GM12878 (cell line): ENCODE data around the gene PLVAP.

ENCODE experiments used
- CEBPB ChIP-seq, 2 experiments: fragments of 150-350 bp in 1 of 2; IDR thresholded peaks; 2 replicates each; pipeline ENCODE4 v1.6.1; 2012 to 2014; ENCODE audit warnings: low read depth in 2 of 2, low read length in 2 of 2, borderline replicate concordance in 1 of 2, inconsistent platforms in 1 of 2
- ESRRA ChIP-seq: IDR thresholded peaks from 2 replicates; pipeline ENCODE4 v1.6.1; 2012; ENCODE audit warnings: mild to moderate bottlenecking, low read length, improper control_type of control experiment
- FOXM1 ChIP-seq: IDR thresholded peaks from 2 replicates; pipeline ENCODE4 v1.6.1; 2012; ENCODE audit warnings: low read depth, mild to moderate bottlenecking, inconsistent platforms, low read length, moderate library complexity
- NBN ChIP-seq: fragments of 450-650 bp; IDR thresholded peaks from 2 replicates; pipeline ENCODE4 v1.6.1; 2016
- PAX5 ChIP-seq: IDR thresholded peaks from 2 replicates; pipeline ENCODE4 v1.6.1; 2011; ENCODE audit warnings: low read depth, low read length, borderline replicate concordance
- TARDBP ChIP-seq: IDR thresholded peaks from 2 replicates; pipeline ENCODE4 v1.6.1; 2016; ENCODE audit warnings: borderline replicate concordance
- ZZZ3 ChIP-seq: IDR thresholded peaks from 2 replicates; pipeline ENCODE4 v1.6.1; 2011; ENCODE audit warnings: low read depth; ENCODE audit not compliant: control insufficient read depth, insufficient read length
- TF ChIP-seq, protein P1 (sequence below), 3 experiments: IDR thresholded peaks in 2 of 3; conservative IDR thresholded peaks in 1 of 3; 2 replicates each; pipeline ENCODE4 v1.5.1; 2011; ENCODE audit warnings: low read depth in 3 of 3, low read length in 3 of 3, mild to moderate bottlenecking in 3 of 3, control low read depth in 2 of 3, moderate library complexity in 2 of 3, inconsistent platforms in 1 of 3, mixed read lengths in 1 of 3; ENCODE audit not compliant: control insufficient read depth in 2 of 3, insufficient read depth in 1 of 3; ENCODE audit errors: extremely low read depth in 1 of 3

DNA sequence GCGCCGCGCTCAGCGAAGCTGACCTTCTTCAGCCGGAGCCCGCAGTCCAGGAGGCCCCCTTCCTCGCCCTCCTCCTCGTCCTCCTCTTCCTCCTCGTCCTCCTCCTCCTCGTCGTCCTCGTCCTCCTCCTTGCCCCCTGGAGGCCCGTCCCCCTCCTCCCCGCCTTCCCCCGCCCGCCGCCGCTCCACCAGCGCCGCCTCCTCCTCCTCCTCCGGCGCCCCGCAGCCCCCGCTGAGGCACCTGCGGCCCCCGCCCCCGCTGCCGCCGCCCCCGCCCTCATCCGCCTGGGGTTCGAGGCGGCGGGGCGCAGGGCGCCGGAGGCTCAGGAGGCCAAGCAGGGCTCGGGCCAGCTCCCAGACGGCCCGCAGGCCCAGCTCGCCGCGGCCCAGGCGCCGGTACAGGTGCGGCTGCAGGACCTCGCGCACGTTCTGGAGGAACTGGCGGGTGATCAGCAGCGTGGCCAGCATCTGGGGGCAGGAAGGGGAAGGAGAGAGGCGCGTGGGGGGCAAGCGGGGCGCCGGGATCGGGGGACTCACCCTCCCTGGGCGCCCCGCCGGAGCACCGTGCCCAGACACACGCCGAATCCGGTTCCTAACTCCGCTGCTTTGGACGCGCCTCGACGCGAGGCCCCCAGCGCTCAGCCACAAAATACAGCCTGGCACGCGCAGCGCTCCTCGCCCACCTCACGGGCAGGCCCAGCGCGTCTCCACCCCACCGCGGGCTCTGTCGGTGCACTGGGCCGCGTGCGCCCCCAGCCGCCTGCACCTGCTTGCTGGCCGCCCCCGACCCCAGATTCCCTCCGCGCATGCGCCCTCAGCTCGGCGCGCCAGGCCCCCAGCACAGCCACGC lies 48.4 kb downstream of the PLVAP start:
- TF ChIP-seq PAX5: no peak
- TF ChIP-seq, protein P1, sequence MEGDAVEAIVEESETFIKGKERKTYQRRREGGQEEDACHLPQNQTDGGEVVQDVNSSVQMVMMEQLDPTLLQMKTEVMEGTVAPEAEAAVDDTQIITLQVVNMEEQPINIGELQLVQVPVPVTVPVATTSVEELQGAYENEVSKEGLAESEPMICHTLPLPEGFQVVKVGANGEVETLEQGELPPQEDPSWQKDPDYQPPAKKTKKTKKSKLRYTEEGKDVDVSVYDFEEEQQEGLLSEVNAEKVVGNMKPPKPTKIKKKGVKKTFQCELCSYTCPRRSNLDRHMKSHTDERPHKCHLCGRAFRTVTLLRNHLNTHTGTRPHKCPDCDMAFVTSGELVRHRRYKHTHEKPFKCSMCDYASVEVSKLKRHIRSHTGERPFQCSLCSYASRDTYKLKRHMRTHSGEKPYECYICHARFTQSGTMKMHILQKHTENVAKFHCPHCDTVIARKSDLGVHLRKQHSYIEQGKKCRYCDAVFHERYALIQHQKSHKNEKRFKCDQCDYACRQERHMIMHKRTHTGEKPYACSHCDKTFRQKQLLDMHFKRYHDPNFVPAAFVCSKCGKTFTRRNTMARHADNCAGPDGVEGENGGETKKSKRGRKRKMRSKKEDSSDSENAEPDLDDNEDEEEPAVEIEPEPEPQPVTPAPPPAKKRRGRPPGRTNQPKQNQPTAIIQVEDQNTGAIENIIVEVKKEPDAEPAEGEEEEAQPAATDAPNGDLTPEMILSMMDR (IDR thresholded peaks at IDR 0.05 in 2 of 3, conservative IDR thresholded peaks at IDR 0.05 in 1 of 3; ENCODE audit: control insufficient read depth in 2 of 3, extremely low read depth in 1 of 3, insufficient read depth in 1 of 3, low read depth in 3 of 3, low read length in 3 of 3): no peak
- TF ChIP-seq CEBPB (IDR thresholded peaks at IDR 0.05; ENCODE audit: borderline replicate concordance in 1 of 2, low read depth in 2 of 2, low read length in 2 of 2): no peak
- TF ChIP-seq NBN: no peak
- TF ChIP-seq ZZZ3: no peak
- TF ChIP-seq TARDBP: no peak
- TF ChIP-seq ESRRA: no peak
- TF ChIP-seq FOXM1: no peak
